Kidney epithelial cell (primary cell): Measurements from ENCODE around the gene TMC6. TPM values are rescaled to one million over a fixed set of nuclear protein-coding genes. Genes with fewer than 3 reads are reported as not detected.
A peak's percentile ranks its signal among the peaks of the same experiment; 100 is the strongest.

Source experiments
- DNase-seq: peaks from one replicate; pipeline ENCODE4 v3.0.0-alpha.2; 2010; ENCODE audit warnings: low read depth
- H3K27me3 ChIP-seq: 2 replicates; pipeline ENCODE4 v1.6.0; 2011; ENCODE audit warnings: low read length; ENCODE audit not compliant: control insufficient read depth, insufficient read depth
- H3K36me3 ChIP-seq: 2 replicates; pipeline ENCODE4 v1.5.1; 2011; ENCODE audit warnings: low read length; ENCODE audit not compliant: control insufficient read depth, insufficient read depth
- H3K4me3 ChIP-seq: 2 replicates; pipeline ENCODE4 v1.5.1; 2011; ENCODE audit warnings: low read depth, mild to moderate bottlenecking, control low read depth, low read length
- total RNA-seq: library from RNA; depleted of rRNA; stranded (reverse); fragments of >200 nt; gene quantifications from 2 replicates; pipeline ENCODE4 v1.2.3, GENCODE V29; 2015
- TF ChIP-seq, protein P1 (sequence below): IDR thresholded peaks from 2 replicates; pipeline ENCODE4 v1.5.1; 2011; ENCODE audit warnings: mild to moderate bottlenecking, moderate library complexity, low read length, control low read depth, inconsistent platforms; ENCODE audit not compliant: insufficient read depth, poor library complexity, severe bottlenecking

The TMC6 gene
- total RNA-seq, 1 donor from 2014 or later: 88.7 TPM

DNA sequence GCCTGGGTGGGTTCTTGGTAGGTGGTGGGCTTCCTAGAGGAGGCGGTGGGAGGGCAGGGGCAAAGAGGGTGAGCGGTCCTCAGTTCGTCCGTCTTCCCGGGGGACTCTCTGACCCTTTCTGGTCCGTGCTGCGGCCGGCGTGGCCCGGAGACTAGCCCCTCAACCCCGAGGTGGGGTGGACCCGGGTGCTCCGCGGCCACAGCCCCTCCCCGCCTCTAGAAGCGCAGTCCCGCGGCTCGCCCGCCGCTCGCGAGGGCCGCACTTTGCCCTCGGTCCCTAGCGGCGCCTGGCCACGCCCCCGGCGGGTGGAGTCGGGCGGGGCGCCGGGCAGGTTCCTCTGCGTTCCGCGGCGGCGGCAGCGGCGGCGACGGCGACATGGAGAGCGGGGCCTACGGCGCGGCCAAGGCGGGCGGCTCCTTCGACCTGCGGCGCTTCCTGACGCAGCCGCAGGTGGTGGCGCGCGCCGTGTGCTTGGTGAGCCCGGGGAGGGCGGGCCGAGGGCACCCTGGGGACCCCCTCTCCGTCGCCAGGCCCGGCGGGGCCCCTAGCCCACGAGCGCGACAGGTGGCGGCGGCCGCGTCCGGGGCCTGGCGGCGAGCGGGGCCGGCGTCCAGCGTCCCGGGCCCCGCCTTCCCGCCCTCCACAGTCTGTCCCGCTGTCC, 39.8 kb upstream of the TMC6 start, which contains the start of gene SYNGR2:
Gene SYNGR2 (plus strand): TSS at position 340 of the 661 bp plus-strand sequence. CDS start 36 bp downstream, at position 376.
- H3K4me3 ChIP-seq: peak within 1 kb of the TSS; percentile 73
- no peaks in the 10 kb centered on the region for H3K27me3 ChIP-seq
- H3K36me3 ChIP-seq: no peaks in the 10 kb centered on the region
- DNase-seq: no peak
- TF ChIP-seq, protein P1, sequence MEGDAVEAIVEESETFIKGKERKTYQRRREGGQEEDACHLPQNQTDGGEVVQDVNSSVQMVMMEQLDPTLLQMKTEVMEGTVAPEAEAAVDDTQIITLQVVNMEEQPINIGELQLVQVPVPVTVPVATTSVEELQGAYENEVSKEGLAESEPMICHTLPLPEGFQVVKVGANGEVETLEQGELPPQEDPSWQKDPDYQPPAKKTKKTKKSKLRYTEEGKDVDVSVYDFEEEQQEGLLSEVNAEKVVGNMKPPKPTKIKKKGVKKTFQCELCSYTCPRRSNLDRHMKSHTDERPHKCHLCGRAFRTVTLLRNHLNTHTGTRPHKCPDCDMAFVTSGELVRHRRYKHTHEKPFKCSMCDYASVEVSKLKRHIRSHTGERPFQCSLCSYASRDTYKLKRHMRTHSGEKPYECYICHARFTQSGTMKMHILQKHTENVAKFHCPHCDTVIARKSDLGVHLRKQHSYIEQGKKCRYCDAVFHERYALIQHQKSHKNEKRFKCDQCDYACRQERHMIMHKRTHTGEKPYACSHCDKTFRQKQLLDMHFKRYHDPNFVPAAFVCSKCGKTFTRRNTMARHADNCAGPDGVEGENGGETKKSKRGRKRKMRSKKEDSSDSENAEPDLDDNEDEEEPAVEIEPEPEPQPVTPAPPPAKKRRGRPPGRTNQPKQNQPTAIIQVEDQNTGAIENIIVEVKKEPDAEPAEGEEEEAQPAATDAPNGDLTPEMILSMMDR: no peak

DNA sequence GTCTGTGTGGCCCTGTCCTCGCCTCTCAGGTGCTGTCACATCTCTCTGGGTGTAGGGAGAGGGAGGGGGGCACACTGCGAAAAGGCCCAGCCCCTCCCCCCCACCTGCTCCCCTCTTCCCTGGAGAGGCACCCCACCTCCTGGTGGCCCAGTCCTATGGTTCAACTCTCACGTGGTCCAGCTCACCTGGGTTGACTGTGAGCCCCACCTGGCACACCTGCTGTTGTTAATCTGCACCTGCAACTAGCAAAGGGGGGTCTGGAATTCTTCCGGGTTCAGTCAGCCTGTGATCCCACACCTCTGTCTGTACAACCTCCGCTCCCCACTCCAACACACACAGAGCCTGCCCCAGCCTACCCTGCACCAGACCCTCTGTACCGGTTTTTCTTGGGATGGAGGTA, 37.9 kb upstream of the TMC6 start:
- no peaks in the 10 kb centered on the region for H3K36me3 ChIP-seq
- H3K27me3 ChIP-seq: no peaks in the 10 kb centered on the region
- no peak for DNase-seq
- TF ChIP-seq, protein P1: no peak
- no peak overlapping the region for H3K4me3 ChIP-seq

DNA sequence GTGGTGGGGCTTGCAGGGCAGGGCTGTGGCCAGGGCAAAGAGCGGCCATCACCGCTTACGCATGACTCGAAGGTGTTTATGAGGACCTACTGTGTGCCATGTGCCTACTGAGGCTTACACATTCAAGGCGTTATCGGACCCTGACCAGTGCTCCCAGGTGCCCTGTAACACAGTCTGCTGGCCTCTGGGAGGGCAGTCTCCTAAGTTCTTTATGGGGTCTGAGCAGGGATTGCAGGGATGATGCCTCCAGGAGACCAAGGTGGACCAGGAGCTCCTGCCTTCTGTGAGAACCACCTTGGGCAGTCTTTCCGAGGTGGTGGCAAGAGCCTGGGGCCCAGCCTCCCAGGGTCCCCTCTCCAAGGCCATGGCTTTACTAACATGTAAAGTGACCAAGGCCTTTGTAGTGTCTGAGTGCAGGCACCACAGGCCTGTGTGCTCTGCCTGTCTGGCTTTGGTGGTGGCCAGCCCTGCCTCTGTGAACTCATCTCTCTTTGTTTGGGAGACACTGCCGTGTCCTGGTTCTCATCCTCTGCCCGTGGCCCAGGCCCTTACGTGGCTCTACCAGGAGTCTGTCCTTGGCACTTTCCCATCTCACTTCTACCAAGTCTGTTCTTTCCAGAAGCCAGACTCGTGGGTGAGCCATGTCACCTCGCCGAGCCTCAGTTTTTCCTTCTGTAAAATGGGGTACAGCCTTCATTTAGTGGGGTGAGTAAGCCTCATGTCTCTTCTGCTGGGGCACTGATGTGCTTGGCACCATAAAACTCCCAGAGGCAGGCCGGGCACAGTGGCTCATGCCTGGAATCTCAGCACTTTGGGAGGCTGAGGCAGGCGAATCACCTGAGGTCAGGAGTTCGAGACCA, 36.4 kb upstream of the TMC6 start:
- TF ChIP-seq, protein P1: no peak
- Histone ChIP-seq H3K27me3 (no peaks in the 10 kb centered on the region), H3K36me3 (no peaks in the 10 kb centered on the region), H3K4me3 (no peak overlapping the region)
- DNase-seq: no peak

DNA sequence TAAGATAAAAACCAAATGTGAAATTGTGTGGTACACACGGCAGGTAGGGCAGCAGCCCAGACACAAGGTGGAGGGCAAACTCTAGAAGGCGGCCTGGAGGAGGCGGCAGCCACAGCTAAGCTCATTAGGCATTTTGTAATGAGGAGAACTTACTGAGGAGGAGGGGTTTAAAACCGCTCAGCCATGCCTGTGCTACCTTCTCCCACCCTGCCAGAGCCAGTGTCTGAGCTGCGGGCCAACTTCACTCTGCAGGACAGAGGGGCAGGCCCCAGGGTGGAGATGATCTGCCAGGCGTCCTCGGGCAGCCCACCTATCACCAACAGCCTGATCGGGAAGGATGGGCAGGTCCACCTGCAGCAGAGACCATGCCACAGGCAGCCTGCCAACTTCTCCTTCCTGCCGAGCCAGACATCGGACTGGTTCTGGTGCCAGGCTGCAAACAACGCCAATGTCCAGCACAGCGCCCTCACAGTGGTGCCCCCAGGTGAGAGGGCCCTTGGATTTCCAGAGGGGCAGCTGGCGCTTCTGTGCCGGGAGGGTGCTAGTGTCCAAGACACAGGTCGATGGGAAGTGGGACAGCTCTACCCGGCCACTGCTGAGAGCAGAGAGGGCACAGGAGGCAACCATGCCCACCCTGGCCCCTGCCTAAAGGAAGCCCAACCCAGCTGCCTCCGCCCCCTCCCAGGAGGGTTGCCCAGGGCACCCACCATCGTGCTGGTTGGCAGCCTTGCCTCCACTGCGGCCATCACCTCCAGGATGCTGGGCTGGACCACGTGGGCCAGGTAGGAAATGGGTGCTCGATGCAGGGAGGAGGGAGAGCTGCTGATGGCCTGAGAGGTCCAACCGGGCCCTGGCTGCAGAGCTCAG, 35.6 kb upstream of the TMC6 start:
- H3K4me3 ChIP-seq: no peak overlapping the region
- H3K27me3 ChIP-seq: no peaks in the 10 kb centered on the region
- DNase-seq: no peak
- no peaks in the 10 kb centered on the region for H3K36me3 ChIP-seq
- TF ChIP-seq, protein P1: no peak

DNA sequence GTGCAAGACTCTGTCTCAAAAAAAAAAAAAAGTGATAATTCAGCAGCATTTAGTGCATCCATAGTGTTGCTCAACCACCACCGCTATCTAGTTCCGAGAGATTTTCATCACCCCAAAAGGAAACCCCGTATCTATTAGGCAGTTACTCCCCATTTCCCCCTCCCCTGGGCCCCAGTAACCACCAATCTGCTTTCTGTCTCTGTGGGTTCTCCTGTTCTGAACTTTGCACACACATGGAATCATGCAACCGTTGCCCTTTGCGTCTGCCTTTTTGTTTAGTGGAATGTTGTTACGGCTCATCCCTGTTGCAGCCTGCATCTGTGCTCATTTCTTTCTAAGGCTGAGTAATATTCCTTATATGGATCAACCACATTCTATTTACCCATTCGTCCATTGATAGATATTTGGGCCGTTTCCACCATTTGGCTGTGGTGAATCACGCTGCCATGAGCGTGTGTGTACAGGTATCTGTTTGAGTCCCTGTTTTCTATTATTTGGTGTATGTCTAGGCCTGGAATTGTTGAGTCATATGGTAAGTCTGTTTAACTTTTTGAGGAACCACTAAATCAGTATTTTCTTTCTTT, 31.1 kb upstream of the TMC6 start:
- H3K4me3 ChIP-seq: no peak overlapping the region
- no peak for DNase-seq
- TF ChIP-seq, protein P1: no peak
- H3K27me3 ChIP-seq: no peaks in the 10 kb centered on the region
- H3K36me3 ChIP-seq: no peaks in the 10 kb centered on the region
